Measurements from ENCODE around the gene TNFSF13.

- TF ChIP-seq, protein P1, sequence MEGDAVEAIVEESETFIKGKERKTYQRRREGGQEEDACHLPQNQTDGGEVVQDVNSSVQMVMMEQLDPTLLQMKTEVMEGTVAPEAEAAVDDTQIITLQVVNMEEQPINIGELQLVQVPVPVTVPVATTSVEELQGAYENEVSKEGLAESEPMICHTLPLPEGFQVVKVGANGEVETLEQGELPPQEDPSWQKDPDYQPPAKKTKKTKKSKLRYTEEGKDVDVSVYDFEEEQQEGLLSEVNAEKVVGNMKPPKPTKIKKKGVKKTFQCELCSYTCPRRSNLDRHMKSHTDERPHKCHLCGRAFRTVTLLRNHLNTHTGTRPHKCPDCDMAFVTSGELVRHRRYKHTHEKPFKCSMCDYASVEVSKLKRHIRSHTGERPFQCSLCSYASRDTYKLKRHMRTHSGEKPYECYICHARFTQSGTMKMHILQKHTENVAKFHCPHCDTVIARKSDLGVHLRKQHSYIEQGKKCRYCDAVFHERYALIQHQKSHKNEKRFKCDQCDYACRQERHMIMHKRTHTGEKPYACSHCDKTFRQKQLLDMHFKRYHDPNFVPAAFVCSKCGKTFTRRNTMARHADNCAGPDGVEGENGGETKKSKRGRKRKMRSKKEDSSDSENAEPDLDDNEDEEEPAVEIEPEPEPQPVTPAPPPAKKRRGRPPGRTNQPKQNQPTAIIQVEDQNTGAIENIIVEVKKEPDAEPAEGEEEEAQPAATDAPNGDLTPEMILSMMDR (IDR thresholded peaks at IDR 0.05; ENCODE audit: insufficient read depth, low read length, poor library complexity, severe bottlenecking) = peak; percentile 38
- no peak for TF ChIP-seq EZH2phosphoT487 (conservative IDR thresholded peaks at IDR 0.05; ENCODE audit: low read length)
These were observed 35.5 kb upstream of the TNFSF13 start for GRCh38 chr17:7523033-7523432.
